ENCODE results near the gene CST9. TPM values are rescaled to one million over a fixed set of nuclear protein-coding genes. Genes with fewer than 3 reads are reported as not detected.

The CST9 gene
- total and polyA plus RNA-seq, 9 of the 15 experiments (the other 6 are each of a cell fraction or from before 2014, with no cell fraction given) = not detected

DNA sequence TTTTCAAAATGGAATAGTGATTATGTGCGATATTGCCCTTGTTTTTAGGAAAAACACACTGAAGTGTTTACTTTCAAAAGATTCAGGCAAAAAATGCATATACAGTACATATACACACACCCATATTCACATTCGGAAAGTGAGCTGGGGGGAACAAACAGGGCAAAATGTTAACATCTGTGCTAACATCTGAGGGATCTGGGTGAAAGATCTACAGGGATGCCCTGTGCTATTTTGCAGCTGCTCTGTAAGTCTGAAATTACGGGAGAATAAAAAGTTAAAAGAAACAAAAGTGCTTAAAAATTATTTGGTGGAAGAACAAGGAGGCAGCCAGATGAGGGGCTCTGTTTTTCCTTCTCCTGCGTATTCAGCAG is 31.2 kb upstream of the CST9 start (continued):
- TF ChIP-seq CTCF (IDR thresholded peaks at IDR 0.05 in 2 of 3, conservative IDR thresholded peaks at IDR 0.05 in 1 of 3; ENCODE audit: insufficient read depth in 2 of 3, low read depth in 1 of 3, low read length in 3 of 3) = no peak

- in situ Hi-C loops (cut with MboI) = no loop called here
- H3K79me2 ChIP-seq (ENCODE audit: control insufficient read depth, insufficient read depth, low read length) = peaks cover 16% of the 10 kb centered on the region
- H3K36me3 ChIP-seq (ENCODE audit: control insufficient read depth, insufficient read depth, low read length) = peaks cover 18% of the 10 kb centered on the region; the same call in 1 of the 3 replicates
- no peak for FAIRE-seq
- no peak for ATAC-seq
- peak overlapping the region; percentile 74 for H3K4me3 ChIP-seq
- DNase-seq (ENCODE audit: extremely low read depth in 1 of 4, low spot score in 3 of 4) = no peak
- TSS peak; percentile 66 for BruUV-seq (replicated peaks)
- H3K9ac ChIP-seq (ENCODE audit: insufficient read depth in 1 of 2, low read depth in 2 of 2, low read length in 2 of 2) = peak overlapping the region; percentile 85 to 87; a peak in 3 of 4 replicates
- 76% methylated on average over 10 of the region's 19 CpGs for WGBS (ENCODE audit: insufficient coverage, low coverage, missing lambda C conversion rate)
- no peaks in the 10 kb centered on the region for H4K20me1 ChIP-seq (replicated peaks; ENCODE audit: control insufficient read depth, insufficient read depth, low read length)
- H3K4me1 ChIP-seq (replicated peaks in 1 of 2; ENCODE audit: control insufficient read depth in 2 of 2, insufficient read depth in 2 of 2, low read length in 2 of 2) = peaks cover 6 to 23% of the 10 kb centered on the region in 2 experiments; a peak in 4 of 5 replicates
- H3K4me2 ChIP-seq (ENCODE audit: insufficient read depth, low read length) = peak overlapping the region; percentile 75
- H3K9me3 ChIP-seq (replicated peaks; ENCODE audit: control insufficient read depth, insufficient read depth, low read depth, low read length) = no peaks in the 10 kb centered on the region
- H3K9me1 ChIP-seq (ENCODE audit: control insufficient read depth, insufficient read depth, low read length) = no peaks in the 10 kb centered on the region
- H3K27ac ChIP-seq (ENCODE audit: extremely low read depth, low read depth, low read length) = no peak overlapping the region; the same call in 2 of the 3 replicates
- CTCF ChIA-PET (ENCODE audit: low intra/inter-chr PET ratio) = no interaction called here
- H3K27me3 ChIP-seq (ENCODE audit: control insufficient read depth in 2 of 2, insufficient read depth in 2 of 2, low read length in 2 of 2) = no peaks in the 10 kb centered on the region
- H2AFZ ChIP-seq (ENCODE audit: low read depth, low read length) = no peak overlapping the region
- intact Hi-C loops (cut with micrococcal nuclease) = no loop called here
- POLR2A ChIA-PET = interaction anchor here (0.6 to 2.7 kb wide), 4 partner anchors 8 to 178 kb away, joined by 4 to 11 read pairs (median 6); no protein-coding TSS in a partner anchor
- TF ChIP-seq NEUROD1 (IDR thresholded peaks at IDR 0.05; ENCODE audit: borderline replicate concordance, low read depth, low read length, partially characterized antibody) (no peak), HDAC6 (IDR thresholded peaks at IDR 0.05; ENCODE audit: low read depth, low read length) (no peak), MGA (IDR thresholded peaks at IDR 0.05) (no peak)
These were observed 30.6 kb upstream of the CST9 start for GRCh38 chr20:23636182-23636907.
